Cardiac muscle cell (in vitro differentiated cells and primary cell): ENCODE measurements around the gene MADD. TPM values are rescaled to one million over a fixed set of nuclear protein-coding genes. Genes with fewer than 3 reads are reported as not detected.
A peak's percentile ranks its signal among the peaks of the same experiment; 100 is the strongest.

ENCODE experiments used
- DNase-seq, 2 donors: peaks; one replicate each; pipeline versions ENCODE4 v3.0.0 to v3.0.0-alpha.2; 2010 to 2017; ENCODE audit warnings: low read depth in 1 of 2, low spot score in 1 of 2
- H3K27ac ChIP-seq: fragments of 200-600 bp; sonication (generic); 2 replicates; pipeline ENCODE4 v1.5.1; 2016
- H3K27me3 ChIP-seq: fragments of 200-600 bp; sonication (generic); 2 replicates; pipeline ENCODE4 v1.6.0; 2016; ENCODE audit warnings: control low read depth
- H3K36me3 ChIP-seq: fragments of 200-600 bp; sonication (generic); 2 replicates; pipeline ENCODE4 v1.5.1; 2016; ENCODE audit warnings: control low read depth
- H3K4me1 ChIP-seq: fragments of 200-600 bp; sonication (generic); 2 replicates; pipeline ENCODE4 v1.8.1; 2017; ENCODE audit warnings: low read depth, mild to moderate bottlenecking, mixed run types
- H3K4me3 ChIP-seq: fragments of 200-600 bp; sonication (generic); 2 replicates; pipeline ENCODE4 v1.5.1; 2016; ENCODE audit warnings: mild to moderate bottlenecking
- H3K9me3 ChIP-seq: fragments of 200-600 bp; sonication (generic); 2 replicates; pipeline ENCODE4 v1.5.1; 2017; ENCODE audit warnings: low read depth, mild to moderate bottlenecking, control low read depth
- CTCF ChIP-seq: IDR thresholded peaks from 2 replicates; pipeline ENCODE4 v1.5.1; 2012; ENCODE audit warnings: low read depth, mild to moderate bottlenecking, low read length
- polyA plus RNA-seq: library from polyadenylated mRNA; unstranded; fragments of >200 nt; fragmentation: Nextera tagmentation; extraction: Ambion mirVana; gene quantifications from 2 replicates; pipeline ENCODE4 v1.2.1, GENCODE V29; 2016
- total RNA-seq: library from RNA; depleted of rRNA; stranded (reverse); fragments of >200 nt; gene quantifications from 2 replicates; pipeline ENCODE4 v1.2.3, GENCODE V29; 2016

The MADD gene
- total and polyA plus RNA-seq, 2 experiments from 2014 or later = 58.8 to 103 TPM

- no peaks in the 10 kb centered on the region for H3K9me3 ChIP-seq
- no peak within 1 kb of the TSS for H3K4me3 ChIP-seq
- H3K4me1 ChIP-seq = peaks cover 33% of the 10 kb centered on the region
- no peaks in the 10 kb centered on the region for H3K36me3 ChIP-seq
- DNase-seq = peak; percentile 75 to 96
- peak within 1 kb of the TSS; percentile 87 for H3K27ac ChIP-seq
- TF ChIP-seq CTCF = peak; percentile 65
- no peaks in the 10 kb centered on the region for H3K27me3 ChIP-seq
Measured at GRCh38 chr11:47257517-47258316, 12.2 kb upstream of the MADD start, which contains the start of gene NR1H3. Gene NR1H3, plus strand, starts transcription at chr11:47257996. Its CDS starts 1,221 bp downstream, at chr11:47259217.

- Histone ChIP-seq H3K27me3 (no peaks in the 10 kb centered on the region), H3K27ac (peak overlapping the region; percentile 87), H3K4me3 (no peak overlapping the region), H3K36me3 (no peaks in the 10 kb centered on the region), H3K9me3 (no peaks in the 10 kb centered on the region), H3K4me1 (peaks cover 33% of the 10 kb centered on the region)
- DNase-seq = peak in 1 of 2 donors; percentile 21
- no peak for TF ChIP-seq CTCF
Measured at GRCh38 chr11:47258317-47258902, 11.5 kb upstream of the MADD start.

GRCh38 chr11:47259232-47259977 lies 10.5 kb upstream of the MADD start:
- Histone ChIP-seq H3K27ac (peak overlapping the region; percentile 87), H3K9me3 (no peaks in the 10 kb centered on the region), H3K4me1 (peaks cover 32% of the 10 kb centered on the region), H3K27me3 (no peaks in the 10 kb centered on the region), H3K4me3 (no peak overlapping the region), H3K36me3 (no peaks in the 10 kb centered on the region)
- peak; percentile 61 to 71 for DNase-seq
- peak; percentile 78 for TF ChIP-seq CTCF

GRCh38 chr11:47260366-47260765 lies 9.6 kb upstream of the MADD start:
- peaks cover 23% of the 10 kb centered on the region for H3K4me1 ChIP-seq
- no peaks in the 10 kb centered on the region for H3K9me3 ChIP-seq
- no peaks in the 10 kb centered on the region for H3K27me3 ChIP-seq
- no peaks in the 10 kb centered on the region for H3K36me3 ChIP-seq
- no peak for TF ChIP-seq CTCF
- no peak for DNase-seq
- no peak overlapping the region for H3K4me3 ChIP-seq
- no peak overlapping the region for H3K27ac ChIP-seq

- Histone ChIP-seq H3K36me3 (no peaks in the 10 kb centered on the region), H3K4me3 (no peak overlapping the region), H3K9me3 (no peaks in the 10 kb centered on the region), H3K27ac (no peak overlapping the region), H3K27me3 (no peaks in the 10 kb centered on the region), H3K4me1 (peaks cover 23% of the 10 kb centered on the region)
- no peak for TF ChIP-seq CTCF
- no peak for DNase-seq
Measured at GRCh38 chr11:47261291-47261800, 8.6 kb upstream of the MADD start.
